H1 (cell line): Measurements from ENCODE around the gene ORAI3. TPM values are rescaled to one million over a fixed set of nuclear protein-coding genes. Genes with fewer than 3 reads are reported as not detected.
A peak's percentile ranks its signal among the peaks of the same experiment; 100 is the strongest.

Experiments used
- CTCF ChIA-PET: fragments of 300-600 bp; sonication (Branson Sonifier 250); formaldehyde crosslinking; loops from one replicate; lab custom pipeline; 2021; ENCODE audit not compliant: partially characterized antibody; lab: Charles Lee
- POLR2A ChIA-PET: fragments of 300-600 bp; sonication (Branson Sonifier 250); formaldehyde crosslinking; loops from one replicate; lab custom pipeline; 2021; ENCODE audit warnings: inconsistent platforms; ENCODE audit not compliant: partially characterized antibody; lab: Charles Lee
- DNase-seq, 2 experiments: peaks; one replicate each; pipeline versions ENCODE4 v3.0.0 to v3.0.0-alpha.2; 2010 to 2022; ENCODE audit warnings: low spot score in 2 of 2, low read depth in 1 of 2, mixed read lengths in 1 of 2
- FAIRE-seq: peaks from 2 replicates; lab custom pipeline; 2011; peaks lifted over from hg19 to GRCh38; lab: Jason Lieb, UNC
- H2AFZ ChIP-seq: 2 replicates; pipeline ENCODE4 v1.8.1; 2012; ENCODE audit warnings: low read length, inconsistent platforms
- H2AK5ac ChIP-seq: 2 replicates; pipeline ENCODE4 v1.6.1; 2013; ENCODE audit warnings: low read depth, low read length
- H2BK120ac ChIP-seq: replicated peaks from 2 replicates; pipeline ENCODE3; 2013; ENCODE audit warnings: low read depth, low read length, inconsistent platforms
- H2BK12ac ChIP-seq: 2 replicates; pipeline ENCODE4 v1.6.1; 2013; ENCODE audit warnings: low read depth, low read length
- H2BK15ac ChIP-seq: 2 replicates; pipeline ENCODE4 v1.6.1; 2013; ENCODE audit warnings: low read length
- H2BK20ac ChIP-seq: 2 replicates; pipeline ENCODE4 v1.6.1; 2013; ENCODE audit warnings: low read length
- H2BK5ac ChIP-seq: 2 replicates; pipeline ENCODE4 v1.6.1; 2013; ENCODE audit warnings: low read depth, low read length
- H3K14ac ChIP-seq: 2 replicates; pipeline ENCODE4 v1.6.1; 2013; ENCODE audit warnings: inconsistent platforms; ENCODE audit not compliant: insufficient read length
- H3K18ac ChIP-seq: 2 replicates; pipeline ENCODE4 v1.6.1; 2013; ENCODE audit warnings: low read length; ENCODE audit errors: extremely low read depth
- H3K23ac ChIP-seq: 2 replicates; pipeline ENCODE4 v1.6.1; 2013; ENCODE audit warnings: inconsistent platforms; ENCODE audit not compliant: insufficient read length
- H3K23me2 ChIP-seq: 2 replicates; pipeline ENCODE4 v1.6.1; 2013; ENCODE audit warnings: low read depth, low read length
- H3K27ac ChIP-seq: 2 replicates; pipeline ENCODE4 v1.6.1; 2011; ENCODE audit warnings: low read depth, low read length, inconsistent platforms
- H3K27me3 ChIP-seq, 4 experiments: replicated peaks in 1 of 4; 1 replicate in 1 of 4; 2 replicates in 3 of 4; pipeline versions ENCODE4 v1.6.1 to v1.8.1; 2011 to 2013; ENCODE audit warnings: low read length in 3 of 4, mild to moderate bottlenecking in 3 of 4, inconsistent platforms in 2 of 4, mixed read lengths in 2 of 4, moderate library complexity in 1 of 4; ENCODE audit not compliant: control insufficient read depth in 3 of 4, insufficient read depth in 3 of 4; ENCODE audit errors: extremely low read depth in 1 of 4
- H3K36me3 ChIP-seq, 4 experiments: 2 replicates each; pipeline versions ENCODE4 v1.6.1 to v1.8.1; 2011 to 2013; ENCODE audit warnings: mild to moderate bottlenecking in 4 of 4, low read length in 3 of 4, moderate library complexity in 2 of 4, control low read depth in 1 of 4, inconsistent platforms in 1 of 4; ENCODE audit not compliant: insufficient read depth in 4 of 4, control insufficient read depth in 2 of 4
- H3K4ac ChIP-seq: replicated peaks from 2 replicates; pipeline ENCODE3; 2013; ENCODE audit warnings: low read length, low read depth, mixed read lengths, inconsistent platforms; ENCODE audit not compliant: insufficient read length
- H3K4me1 ChIP-seq, 4 experiments: replicated peaks in 1 of 4; 1 replicate in 1 of 4; 2 replicates in 3 of 4; pipeline versions ENCODE4 v1.6.1 to v1.8.1; 2011 to 2013; ENCODE audit warnings: low read length in 3 of 4, inconsistent platforms in 2 of 4, mixed read lengths in 1 of 4; ENCODE audit not compliant: insufficient read depth in 4 of 4, control insufficient read depth in 3 of 4
- H3K4me2 ChIP-seq, 2 experiments: 2 replicates each; pipeline versions ENCODE4 v1.6.1 to v1.8.1; 2011 to 2013; ENCODE audit warnings: low read depth in 2 of 2, low read length in 2 of 2, control low read depth in 1 of 2, inconsistent platforms in 1 of 2, mild to moderate bottlenecking in 1 of 2; ENCODE audit not compliant: insufficient read depth in 1 of 2
- H3K4me3 ChIP-seq, 4 experiments: fragments of 200-600, 300-600 bp in 1 of 4; sonication (generic), shearing (Covaris generic), sonication (Bioruptor Twin) in 1 of 4; 2 replicates each; pipeline versions ENCODE4 v1.5.1 to v1.8.1; 2011 to 2016; ENCODE audit warnings: low read length in 4 of 4, low read depth in 3 of 4, control low read depth in 2 of 4, inconsistent platforms in 2 of 4, mild to moderate bottlenecking in 2 of 4, mixed read lengths in 1 of 4, moderate library complexity in 1 of 4; ENCODE audit not compliant: insufficient read depth in 2 of 4; ENCODE audit errors: extremely low read depth in 1 of 4
- H3K56ac ChIP-seq: replicated peaks from 2 replicates; pipeline ENCODE3; 2013; ENCODE audit warnings: low read depth, mild to moderate bottlenecking, mixed read lengths, low read length, inconsistent platforms; ENCODE audit not compliant: insufficient read length
- H3K79me1 ChIP-seq: 2 replicates; pipeline ENCODE4 v1.6.1; 2013; ENCODE audit warnings: low read depth, low read length, control low read depth
- H3K79me2 ChIP-seq, 2 experiments: 2 replicates each; pipeline versions ENCODE4 v1.6.1 to v1.8.1; 2012 to 2013; ENCODE audit warnings: low read length in 2 of 2, mild to moderate bottlenecking in 2 of 2, inconsistent platforms in 1 of 2; ENCODE audit not compliant: insufficient read depth in 2 of 2, control insufficient read depth in 1 of 2
- H3K9ac ChIP-seq, 4 experiments: replicated peaks in 1 of 4; 1 replicate in 1 of 4; 2 replicates in 3 of 4; pipeline versions ENCODE4 v1.6.1 to v1.8.1; 2011 to 2013; ENCODE audit warnings: low read depth in 3 of 4, low read length in 3 of 4, control low read depth in 2 of 4, mild to moderate bottlenecking in 2 of 4, moderate library complexity in 2 of 4, inconsistent platforms in 1 of 4; ENCODE audit errors: extremely low read depth in 1 of 4
- H3K9me3 ChIP-seq, 2 experiments: 2 replicates each; pipeline versions ENCODE4 v1.6.1 to v1.8.1; 2012 to 2013; ENCODE audit warnings: mild to moderate bottlenecking in 2 of 2, moderate library complexity in 2 of 2, control low read depth in 1 of 2, inconsistent platforms in 1 of 2, low read depth in 1 of 2, low read length in 1 of 2, mixed read lengths in 1 of 2; ENCODE audit not compliant: insufficient read depth in 2 of 2
- H4K20me1 ChIP-seq, 2 experiments: replicated peaks in 1 of 2; 2 replicates each; pipeline versions ENCODE3 to v1.8.1; 2011 to 2013; ENCODE audit warnings: inconsistent platforms in 2 of 2, low read length in 2 of 2, mild to moderate bottlenecking in 1 of 2; ENCODE audit not compliant: insufficient read depth in 2 of 2, control insufficient read depth in 1 of 2
- H4K5ac ChIP-seq: 2 replicates; pipeline ENCODE4 v1.6.1; 2013; ENCODE audit warnings: low read length, low read depth, mixed read lengths, inconsistent platforms; ENCODE audit not compliant: insufficient read length
- H4K8ac ChIP-seq: 2 replicates; pipeline ENCODE4 v1.8.0; 2013; ENCODE audit warnings: mild to moderate bottlenecking, moderate library complexity, low read length, inconsistent platforms; ENCODE audit not compliant: insufficient read depth; ENCODE audit errors: extremely low read depth
- H4K91ac ChIP-seq: replicated peaks from 2 replicates; pipeline ENCODE3; 2013; ENCODE audit warnings: low read length, mixed read lengths, inconsistent platforms; ENCODE audit not compliant: insufficient read length
- BRCA1 ChIP-seq: IDR thresholded peaks from 2 replicates; pipeline ENCODE4 v1.6.1; 2012; ENCODE audit warnings: low read depth, low read length, improper control_type of control experiment
- CBX5 ChIP-seq: fragments of 300-800, 300-1000 bp; sonication (generic); IDR thresholded peaks from 2 replicates; pipeline ENCODE4 v1.7.1; 2016; ENCODE audit warnings: antibody characterized with exemption, low read length, low read depth
- CEBPB ChIP-seq: IDR thresholded peaks from 2 replicates; pipeline ENCODE4 v1.6.1; 2012; ENCODE audit warnings: low read depth, low read length
- EZH2 ChIP-seq: fragments of 200-600 bp; sonication (generic); IDR thresholded peaks from 2 replicates; pipeline ENCODE4 v1.7.1; 2012; ENCODE audit warnings: low read depth, mild to moderate bottlenecking, moderate library complexity, low read length, inconsistent platforms; ENCODE audit not compliant: severe bottlenecking
- GTF2F1 ChIP-seq: IDR thresholded peaks from 2 replicates; pipeline ENCODE4 v1.6.1; 2012; ENCODE audit warnings: low read depth, low read length, improper control_type of control experiment, borderline replicate concordance
- NANOG ChIP-seq: IDR thresholded peaks from 2 replicates; pipeline ENCODE4 v1.6.1; 2011; ENCODE audit warnings: low read length, low read depth, mild to moderate bottlenecking, inconsistent platforms; ENCODE audit not compliant: insufficient read depth, poor library complexity, severe bottlenecking
- RFX5 ChIP-seq: IDR thresholded peaks from 2 replicates; pipeline ENCODE4 v1.6.1; 2011; ENCODE audit warnings: low read depth, low read length, improper control_type of control experiment, borderline replicate concordance
- SIN3A ChIP-seq, 2 experiments: IDR thresholded peaks in 1 of 2; conservative IDR thresholded peaks in 1 of 2; 2 replicates each; pipeline ENCODE4 v1.6.1; 2011 to 2012; ENCODE audit warnings: low read length in 2 of 2, improper control_type of control experiment in 1 of 2, low read depth in 1 of 2, mild to moderate bottlenecking in 1 of 2
- SIRT6 ChIP-seq: IDR thresholded peaks from one replicate; pipeline ENCODE4 v1.7.1; 2012; ENCODE audit warnings: low read length, inconsistent platforms
- SP1 ChIP-seq: IDR thresholded peaks from 2 replicates; pipeline ENCODE4 v1.6.1; 2011; ENCODE audit warnings: low read depth, low read length
- USF2 ChIP-seq: IDR thresholded peaks from 2 replicates; pipeline ENCODE4 v1.6.1; 2011; ENCODE audit warnings: low read length, improper control_type of control experiment
- YY1 ChIP-seq: IDR thresholded peaks from 2 replicates; pipeline ENCODE4 v1.6.1; 2011; ENCODE audit warnings: low read depth, mild to moderate bottlenecking, low read length
- WGBS, 2 experiments: shearing (Covaris generic) in 1 of 2; methylation state at CpG; one replicate each; pipeline versions ENCODE4 v1.1.6 to v1.1.7; 2013 to 2015; ENCODE audit warnings: low lambda C conversion rate in 2 of 2, mixed read lengths in 2 of 2, inconsistent platforms in 1 of 2, low coverage in 1 of 2, missing lambda C conversion rate in 1 of 2; ENCODE audit not compliant: insufficient replicate concordance in 2 of 2, insufficient coverage in 1 of 2, insufficient read length in 1 of 2; ENCODE audit errors: extremely low coverage in 1 of 2, missing lambda C conversion rate in 1 of 2; 5-methylcytosine and 5-hydroxymethylcytosine counted together
- polyA plus RNA-seq, 7 experiments: library from polyadenylated mRNA; depleted of rRNA in 3 of 7; stranded (reverse) in 5 of 7; unstranded in 2 of 7; fragments of >200 nt in 5 of 7; fragments of 200-250 nt in 2 of 7; gene quantifications; 1 replicate in 5 of 7; 2 replicates in 1 of 7; 4 replicates in 1 of 7; pipeline versions ENCODE4 v1.2.1 to v1.2.3, GENCODE V29; 2011 to 2013; ENCODE audit warnings: missing spikeins in 2 of 7, mixed read lengths in 2 of 7
- total RNA-seq: library from RNA; stranded (reverse); fragmentation: NEBNext Ultra II Directional; extraction: Animal tissue kit (Norgen Biotek cat#: 25700); gene quantifications from 2 replicates; pipeline ENCODE4 v1.2.1, GENCODE V29; 2021

The ORAI3 gene
- total and polyA plus RNA-seq, 2 of the 8 experiments (the other 6 are each of a cell fraction or from before 2014, with no cell fraction given): 8.7 to 24.5 TPM

- H2BK120ac ChIP-seq: no peak overlapping the region
- CTCF ChIA-PET: interaction anchor here (0.7 to 6.4 kb wide), 3 partner anchors 9 to 59 kb away, joined by 3 to 69 read pairs (median 3); no protein-coding TSS in a partner anchor
- no peak overlapping the region for H3K27ac ChIP-seq
- H2BK5ac ChIP-seq: no peak overlapping the region
- H2BK12ac ChIP-seq: peak overlapping the region; percentile 43; the same call in 1 of the 2 replicates
- peaks cover 4% of the 10 kb centered on the region; the same call in 1 of the 2 replicates for H3K23me2 ChIP-seq
- peaks cover 0 to 19% (median 3%) of the 10 kb centered on the region in 4 experiments; a peak in 4 of 7 replicates for H3K27me3 ChIP-seq
- FAIRE-seq (no peak), DNase-seq (no peak)
- H4K91ac ChIP-seq: no peak overlapping the region
- H3K14ac ChIP-seq: no peak overlapping the region
- H3K79me1 ChIP-seq: no peaks in the 10 kb centered on the region
- no peaks in the 10 kb centered on the region for H4K20me1 ChIP-seq
- no peak overlapping the region; the same call in 1 of the 2 replicates for H4K8ac ChIP-seq
- H3K4me2 ChIP-seq: no peak overlapping the region
- no peak overlapping the region for H2AK5ac ChIP-seq
- no peaks in the 10 kb centered on the region for H3K36me3 ChIP-seq
- POLR2A ChIA-PET: no interaction called here
- no peak overlapping the region for H3K4me3 ChIP-seq
- WGBS, 2 experiments: 96% methylated on average over 13 of the region's 19 CpGs; no CpG with 5 or more reads in 1 of the 2 experiments
- no peak overlapping the region for H3K23ac ChIP-seq
- peaks cover 2 to 5% (median 4%) of the 10 kb centered on the region in 4 experiments; a peak in 5 of 7 replicates for H3K4me1 ChIP-seq
- H3K56ac ChIP-seq: no peak overlapping the region
- H4K5ac ChIP-seq: no peak overlapping the region
- no peak overlapping the region for H2AFZ ChIP-seq
- H3K18ac ChIP-seq: peak overlapping the region; percentile 32; the same call in 1 of the 2 replicates
- no peak overlapping the region for H2BK20ac ChIP-seq
- H3K4ac ChIP-seq: no peak overlapping the region
- peak overlapping the region; percentile 95; the same call in 1 of the 2 replicates for H2BK15ac ChIP-seq
- H3K9ac ChIP-seq: no peak overlapping the region
- H3K9me3 ChIP-seq: no peaks in the 10 kb centered on the region
- H3K79me2 ChIP-seq: no peaks in the 10 kb centered on the region
- TF ChIP-seq SIN3A (conservative IDR thresholded peaks at IDR 0.05 in 1 of 2, IDR thresholded peaks at IDR 0.05 in 1 of 2; ENCODE audit: low read depth in 1 of 2, low read length in 2 of 2): no peak
- TF ChIP-seq USF2: no peak
- TF ChIP-seq SP1: no peak
- no peak for TF ChIP-seq BRCA1
- no peak for TF ChIP-seq CBX5
- no peak for TF ChIP-seq YY1
- TF ChIP-seq SIRT6: no peak
- TF ChIP-seq GTF2F1: no peak
- no peak for TF ChIP-seq RFX5
- TF ChIP-seq EZH2: no peak
- TF ChIP-seq NANOG: no peak
- TF ChIP-seq CEBPB: no peak
These were observed 44.6 kb upstream of the ORAI3 start for GRCh38 chr16:30904114-30904780.
